IMR-90 (cell line): ENCODE measurements around the gene ADARB2. TPM values are rescaled to one million over a fixed set of nuclear protein-coding genes. Genes with fewer than 3 reads are reported as not detected.

Source experiments
- ATAC-seq: fragments of 200-7000 bp; cut with Tn5 transposase; 2 replicates; pipeline ENCODE4 v1.9.1; 2020; ENCODE audit warnings: low read depth, mild to moderate bottlenecking, moderate library complexity
- BruUV-seq: library from RNA; stranded (reverse); fragments of 400-500 nt; replicated peaks from 2 replicates; lab custom pipeline; 2021; lab: Mats Ljungman, UMichigan
- CTCF ChIA-PET: fragments of 300-600 bp; formaldehyde crosslinking; extraction: SDS; loops from one replicate; lab custom pipeline; 2021; ENCODE audit warnings: antibody characterized with exemption; lab: Yijun Ruan, JAX
- POLR2A ChIA-PET: fragments of 300-600 bp; sonication (Branson Sonifier 250); formaldehyde crosslinking; loops from one replicate; lab custom pipeline; 2022; ENCODE audit warnings: antibody characterized with exemption; ENCODE audit not compliant: unreplicated experiment; lab: Charles Lee
- DNase-seq: peaks from one replicate; pipeline ENCODE4 v3.0.0; 2013
- H2AFZ ChIP-seq: replicated peaks from 2 replicates; pipeline ENCODE3; 2013; ENCODE audit warnings: low read length, mild to moderate bottlenecking; ENCODE audit not compliant: poor library complexity
- H2AK5ac ChIP-seq: 2 replicates; pipeline ENCODE4 v1.6.1; 2013; ENCODE audit warnings: low read depth, low read length, inconsistent platforms
- H2AK9ac ChIP-seq: replicated peaks from 2 replicates; pipeline ENCODE3; 2013; ENCODE audit warnings: mild to moderate bottlenecking, low read depth, low read length, moderate library complexity; ENCODE audit not compliant: poor library complexity
- H2BK120ac ChIP-seq: 2 replicates; pipeline ENCODE4 v1.6.1; 2013; ENCODE audit warnings: low read depth, low read length, inconsistent platforms
- H2BK15ac ChIP-seq: 3 replicates; pipeline ENCODE4 v1.6.1; 2013; ENCODE audit warnings: low read depth, low read length, inconsistent platforms
- H2BK20ac ChIP-seq: 2 replicates; pipeline ENCODE4 v1.6.1; 2013; ENCODE audit warnings: low read depth, mild to moderate bottlenecking, inconsistent platforms, low read length, moderate library complexity
- H2BK5ac ChIP-seq: 2 replicates; pipeline ENCODE4 v1.6.1; 2013; ENCODE audit warnings: mild to moderate bottlenecking, low read depth, low read length, inconsistent platforms; ENCODE audit not compliant: poor library complexity, severe bottlenecking
- H3K14ac ChIP-seq: replicated peaks from 2 replicates; pipeline ENCODE4 v1.6.1; 2013; ENCODE audit warnings: low read depth, low read length, inconsistent platforms
- H3K18ac ChIP-seq: 2 replicates; pipeline ENCODE4 v1.6.1; 2013; ENCODE audit warnings: low read depth, low read length, control low read depth
- H3K23ac ChIP-seq: 2 replicates; pipeline ENCODE4 v1.6.1; 2013; ENCODE audit warnings: low read depth, low read length, inconsistent platforms
- H3K27ac ChIP-seq: 2 replicates; pipeline ENCODE4 v1.5.1; 2013; ENCODE audit warnings: mild to moderate bottlenecking, control low read depth, low read length; ENCODE audit not compliant: insufficient read depth
- H3K27me3 ChIP-seq: 2 replicates; pipeline ENCODE4 v1.6.1; 2013; ENCODE audit warnings: low read length; ENCODE audit not compliant: control insufficient read depth, insufficient read depth
- H3K36me3 ChIP-seq: 2 replicates; pipeline ENCODE4 v1.6.1; 2013; ENCODE audit warnings: low read length, mixed read lengths; ENCODE audit not compliant: control insufficient read depth, insufficient read depth
- H3K4ac ChIP-seq: 2 replicates; pipeline ENCODE4 v1.6.1; 2013; ENCODE audit warnings: low read depth, low read length, inconsistent platforms
- H3K4me1 ChIP-seq: 2 replicates; pipeline ENCODE4 v1.6.1; 2013; ENCODE audit warnings: low read length, mixed read lengths; ENCODE audit not compliant: control insufficient read depth, insufficient read depth
- H3K4me2 ChIP-seq: 2 replicates; pipeline ENCODE4 v1.6.1; 2013; ENCODE audit warnings: low read depth, mild to moderate bottlenecking, control low read depth, low read length, moderate library complexity
- H3K4me3 ChIP-seq: 2 replicates; pipeline ENCODE4 v1.5.1; 2013; ENCODE audit warnings: low read depth, mild to moderate bottlenecking, control low read depth, low read length, moderate library complexity; ENCODE audit not compliant: insufficient read depth
- H3K56ac ChIP-seq: 2 replicates; pipeline ENCODE4 v1.6.1; 2013; ENCODE audit warnings: low read length, inconsistent platforms; ENCODE audit not compliant: insufficient read depth; ENCODE audit errors: extremely low read depth
- H3K79me1 ChIP-seq, 2 experiments: 2 replicates each; pipeline ENCODE4 v1.6.1; 2013; ENCODE audit warnings: low read length in 2 of 2, inconsistent platforms in 1 of 2, low read depth in 1 of 2
- H3K9ac ChIP-seq: 2 replicates; pipeline ENCODE4 v1.6.1; 2013; ENCODE audit warnings: low read depth, low read length, control low read depth
- H3K9me1 ChIP-seq: 2 replicates; pipeline ENCODE4 v1.6.1; 2013; ENCODE audit warnings: low read length, inconsistent platforms; ENCODE audit not compliant: insufficient read depth
- H3K9me3 ChIP-seq: 2 replicates; pipeline ENCODE4 v1.6.1; 2013; ENCODE audit warnings: low read length; ENCODE audit not compliant: control insufficient read depth, insufficient read depth
- H4K20me1 ChIP-seq: 2 replicates; pipeline ENCODE4 v1.6.1; 2013; ENCODE audit warnings: low read length, inconsistent platforms; ENCODE audit not compliant: insufficient read depth
- H4K5ac ChIP-seq: 2 replicates; pipeline ENCODE4 v1.6.1; 2013; ENCODE audit warnings: mild to moderate bottlenecking, low read depth, low read length, control low read depth
- H4K8ac ChIP-seq, 2 experiments: 2 replicates each; pipeline ENCODE4 v1.6.1; 2013; ENCODE audit warnings: low read depth in 2 of 2, low read length in 2 of 2, control low read depth in 1 of 2, inconsistent platforms in 1 of 2
- H4K91ac ChIP-seq: 2 replicates; pipeline ENCODE4 v1.6.1; 2013; ENCODE audit warnings: low read depth, low read length, inconsistent platforms; ENCODE audit not compliant: insufficient read depth
- POLR2A ChIP-seq: IDR thresholded peaks from 2 replicates; pipeline ENCODE4 v1.6.1; 2012; ENCODE audit warnings: mild to moderate bottlenecking, low read depth, low read length
- WGBS, 2 experiments: methylation state at CpG; one replicate each; pipeline versions ENCODE4 v1.1.5 to v1.1.7; 2013; ENCODE audit warnings: missing lambda C conversion rate in 2 of 2; ENCODE audit not compliant: insufficient read length in 1 of 2; ENCODE audit errors: extremely low coverage in 2 of 2; 5-methylcytosine and 5-hydroxymethylcytosine counted together
- dilution Hi-C: fragments of 300-500 bp; cut with HindIII; formaldehyde crosslinking; loops from one replicate; pipeline ENCODE4 v1.14.3; 2018; ENCODE audit warnings: low sequenced_read_pairs; ENCODE audit not compliant: unreplicated experiment
- in situ Hi-C: fragments of 300-500 bp; cut with MboI; formaldehyde crosslinking; loops from 3 replicates; pipeline ENCODE4 v1.14.3; 2019; ENCODE audit warnings: low sequenced_read_pairs, inconsistent platforms, mixed read lengths
- intact Hi-C: fragments of 100-400 bp; cut with micrococcal nuclease; formaldehyde crosslinking; loops from 2 replicates; pipeline ENCODE4 v1.10.0; 2022
- polyA plus RNA-seq, 3 experiments: library from polyadenylated mRNA; depleted of rRNA; stranded (reverse); fragments of >200 nt; gene quantifications; 2 replicates each; pipeline ENCODE4 v1.2.3, GENCODE V29; 2012; ENCODE audit warnings: low replicate concordance in 1 of 3
- total RNA-seq: library from RNA; depleted of rRNA; stranded (reverse); fragments of >200 nt; gene quantifications from 2 replicates; pipeline ENCODE4 v1.2.3, GENCODE V29; 2012

The ADARB2 gene
- total and polyA plus RNA-seq, 2 of the 4 experiments (the other 2 are of a cell fraction): not detected

DNA sequence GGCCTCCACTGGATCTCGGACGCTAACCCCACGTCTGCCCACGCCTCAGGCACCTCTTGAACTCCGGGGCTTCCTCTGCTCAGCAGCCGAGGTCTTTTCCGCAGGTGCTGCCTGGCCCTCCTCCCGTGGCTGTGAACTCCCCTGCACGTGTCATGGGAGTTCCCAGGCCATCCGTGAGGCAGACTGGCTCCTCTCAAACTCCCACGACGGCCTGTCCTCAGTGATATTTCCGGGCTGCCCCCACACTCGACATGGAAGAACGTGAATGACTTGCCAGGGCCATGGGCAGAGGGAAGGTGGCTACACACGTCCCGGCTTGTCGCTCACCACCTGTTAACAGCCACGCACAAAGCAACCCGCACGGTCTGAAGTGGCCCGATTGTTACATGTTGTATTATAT lies 110.9 kb downstream of the ADARB2 start:
- no peak overlapping the region for H3K27ac ChIP-seq
- H2BK15ac ChIP-seq: no peak overlapping the region
- no TSS peak for BruUV-seq
- H3K27me3 ChIP-seq: no peaks in the 10 kb centered on the region
- no peaks in the 10 kb centered on the region for H3K79me1 ChIP-seq
- no peaks in the 10 kb centered on the region for H3K36me3 ChIP-seq
- H2BK5ac ChIP-seq: no peak overlapping the region
- no peak overlapping the region for H3K23ac ChIP-seq
- intact Hi-C loops: no loop called here
- ATAC-seq: no peak
- no peak overlapping the region for H4K91ac ChIP-seq
- H2AK9ac ChIP-seq: no peak overlapping the region
- H2AK5ac ChIP-seq: no peak overlapping the region
- WGBS, 2 experiments: 65% methylated on average over 10 of the region's 22 CpGs; no CpG with 5 or more reads in 1 of the 2 experiments
- no peak for DNase-seq
- no peak overlapping the region for H3K56ac ChIP-seq
- no peak overlapping the region for H4K8ac ChIP-seq
- H4K20me1 ChIP-seq: no peaks in the 10 kb centered on the region
- H3K4me1 ChIP-seq: no peaks in the 10 kb centered on the region
- H3K9ac ChIP-seq: no peak overlapping the region
- POLR2A ChIA-PET: no interaction called here
- H3K9me1 ChIP-seq: no peaks in the 10 kb centered on the region
- no peak for TF ChIP-seq POLR2A
- no peak overlapping the region for H3K18ac ChIP-seq
- no peak overlapping the region for H2BK120ac ChIP-seq
- H3K4me2 ChIP-seq: no peak overlapping the region
- H3K4me3 ChIP-seq: no peak overlapping the region
- no peak overlapping the region for H4K5ac ChIP-seq
- CTCF ChIA-PET: no interaction called here
- peaks cover 47% of the 10 kb centered on the region for H3K9me3 ChIP-seq
- no peak overlapping the region for H3K14ac ChIP-seq
- no peak overlapping the region for H2BK20ac ChIP-seq
- in situ Hi-C loops: no loop called here
- H2AFZ ChIP-seq: no peak overlapping the region
- dilution Hi-C loops: no loop called here
- no peak overlapping the region for H3K4ac ChIP-seq
